Caco-2 (cell line): ENCODE measurements around the gene IFITM2. TPM values are rescaled to one million over a fixed set of nuclear protein-coding genes. Genes with fewer than 3 reads are reported as not detected.

Source experiments
- BruUV-seq: library from RNA; stranded (reverse); fragments of 400-500 nt; replicated peaks from 2 replicates; lab custom pipeline; 2021; lab: Mats Ljungman, UMichigan
- CTCF ChIA-PET: fragments of 300-600 bp; sonication (Branson Sonifier 250); formaldehyde crosslinking; loops from one replicate; lab custom pipeline; 2022; ENCODE audit warnings: antibody characterized with exemption; lab: Charles Lee
- POLR2A ChIA-PET: fragments of 300-600 bp; sonication (Branson Sonifier 250); formaldehyde crosslinking; loops from one replicate; lab custom pipeline; 2022; ENCODE audit warnings: antibody characterized with exemption; lab: Charles Lee
- DNase-seq, 2 experiments: peaks; one replicate each; pipeline versions ENCODE4 v3.0.0 to v3.0.0-alpha.2; 2020 to 2022
- H3K27me3 ChIP-seq: replicated peaks from 2 replicates; pipeline ENCODE4 v1.6.0; 2011; ENCODE audit warnings: low read length; ENCODE audit not compliant: control insufficient read depth, insufficient read depth
- H3K36me3 ChIP-seq: 2 replicates; pipeline ENCODE4 v1.5.1; 2011; ENCODE audit warnings: low read length; ENCODE audit not compliant: control insufficient read depth, insufficient read depth
- H3K4me1 ChIP-seq: fragments of 250-450 bp; sonication (Bioruptor Pico); 2 replicates; pipeline ENCODE4 v1.5.1; 2020; ENCODE audit warnings: mild to moderate bottlenecking
- H3K4me3 ChIP-seq: 2 replicates; pipeline ENCODE4 v1.5.1; 2011; ENCODE audit warnings: low read depth, mild to moderate bottlenecking, control low read depth, low read length
- H3K9me3 ChIP-seq: fragments of 250-450 bp; sonication (Bioruptor Pico); 2 replicates; pipeline ENCODE4 v1.5.1; 2020; ENCODE audit warnings: mild to moderate bottlenecking, moderate library complexity
- H3K27ac Mint-ChIP-seq: one replicate; pipeline ENCODE4 v1.8.0; 2022; ENCODE audit warnings: mixed read lengths; ENCODE audit not compliant: unreplicated experiment
- H3K27me3 Mint-ChIP-seq: one replicate; pipeline ENCODE4 v1.8.0; 2022; ENCODE audit warnings: mixed read lengths; ENCODE audit not compliant: insufficient read depth, unreplicated experiment
- H3K36me3 Mint-ChIP-seq: one replicate; pipeline ENCODE4 v1.8.0; 2022; ENCODE audit warnings: mild to moderate bottlenecking, mixed read lengths; ENCODE audit not compliant: insufficient read depth, unreplicated experiment
- H3K4me1 Mint-ChIP-seq: one replicate; pipeline ENCODE4 v1.8.0; 2022; ENCODE audit warnings: low read depth, mixed read lengths; ENCODE audit not compliant: unreplicated experiment
- H3K4me3 Mint-ChIP-seq: one replicate; pipeline ENCODE4 v1.8.0; 2022; ENCODE audit warnings: mild to moderate bottlenecking, moderate library complexity, mixed read lengths; ENCODE audit not compliant: unreplicated experiment
- H3K9me3 Mint-ChIP-seq: one replicate; pipeline ENCODE4 v1.8.0; 2022; ENCODE audit warnings: mixed read lengths; ENCODE audit not compliant: unreplicated experiment
- CTCF ChIP-seq, 2 experiments: fragments of 200-600 bp in 1 of 2; IDR thresholded peaks; 1 replicate in 1 of 2; 2 replicates in 1 of 2; pipeline versions ENCODE4 v1.5.1 to v1.8.0; 2011 to 2022; ENCODE audit warnings: antibody characterized with exemption in 1 of 2, control low read depth in 1 of 2, inconsistent platforms in 1 of 2, low read depth in 1 of 2, low read length in 1 of 2, mild to moderate bottlenecking in 1 of 2, moderate library complexity in 1 of 2; ENCODE audit not compliant: insufficient read depth in 1 of 2, severe bottlenecking in 1 of 2, unreplicated experiment in 1 of 2
- intact Hi-C: fragments of 100-400 bp; cut with micrococcal nuclease; formaldehyde crosslinking; loops from one replicate; pipeline ENCODE4 v1.10.0; 2022; ENCODE audit not compliant: unreplicated experiment
- total RNA-seq: library from RNA; stranded (reverse); gene quantifications from 2 replicates; pipeline ENCODE4 v1.2.3, GENCODE V29; 2022

IFITM2 gene
- total RNA-seq, 1 experiment from 2014 or later: 7.3 TPM

GRCh38 chr11:303363-303762, 4.3 kb upstream of the IFITM2 start:
- ChIA-PET CTCF (no interaction called here), POLR2A (no interaction called here)
- no peaks in the 10 kb centered on the region for H3K27me3 Mint-ChIP-seq
- no peak overlapping the region for H3K4me3 Mint-ChIP-seq
- peaks cover 32% of the 10 kb centered on the region for H3K4me1 Mint-ChIP-seq
- BruUV-seq: no TSS peak
- no peaks in the 10 kb centered on the region for H3K36me3 Mint-ChIP-seq
- intact Hi-C loops: no loop called here
- DNase-seq: no peak
- no peaks in the 10 kb centered on the region for H3K9me3 ChIP-seq
- no peak for TF ChIP-seq CTCF (IDR thresholded peaks at IDR 0.05; ENCODE audit: insufficient read depth in 1 of 2, low read depth in 1 of 2, low read length in 1 of 2, severe bottlenecking in 1 of 2, unreplicated experiment in 1 of 2)
- H3K36me3 ChIP-seq: no peaks in the 10 kb centered on the region
- peaks cover 41% of the 10 kb centered on the region for H3K4me1 ChIP-seq
- no peaks in the 10 kb centered on the region for H3K9me3 Mint-ChIP-seq
- no peak overlapping the region for H3K4me3 ChIP-seq
- H3K27me3 ChIP-seq: no peaks in the 10 kb centered on the region
- no peak overlapping the region for H3K27ac Mint-ChIP-seq

- Mint-ChIP-seq H3K4me1 (peaks cover 32% of the 10 kb centered on the region), H3K36me3 (no peaks in the 10 kb centered on the region), H3K27me3 (no peaks in the 10 kb centered on the region), H3K4me3 (no peak overlapping the region), H3K9me3 (no peaks in the 10 kb centered on the region), H3K27ac (no peak overlapping the region)
- BruUV-seq: no TSS peak
- no peak overlapping the region for H3K4me3 ChIP-seq
- TF ChIP-seq CTCF (IDR thresholded peaks at IDR 0.05; ENCODE audit: insufficient read depth in 1 of 2, low read depth in 1 of 2, low read length in 1 of 2, severe bottlenecking in 1 of 2, unreplicated experiment in 1 of 2): no peak
- intact Hi-C loops: no loop called here
- no peaks in the 10 kb centered on the region for H3K9me3 ChIP-seq
- POLR2A ChIA-PET: no interaction called here
- H3K27me3 ChIP-seq: no peaks in the 10 kb centered on the region
- peaks cover 38% of the 10 kb centered on the region for H3K4me1 ChIP-seq
- H3K36me3 ChIP-seq: no peaks in the 10 kb centered on the region
- no peak for DNase-seq
- CTCF ChIA-PET: interaction anchor here (1.6 to 2.6 kb wide), 3 partner anchors 22 to 144 kb away, joined by 3 to 12 read pairs (median 10); no protein-coding TSS in a partner anchor
Observed at GRCh38 chr11:304061-304506, 3.5 kb upstream of the IFITM2 start.

GRCh38 chr11:304915-305843, 2.4 kb upstream of the IFITM2 start:
- peak; percentile 56 to 82 for TF ChIP-seq CTCF (IDR thresholded peaks at IDR 0.05; ENCODE audit: insufficient read depth in 1 of 2, low read depth in 1 of 2, low read length in 1 of 2, severe bottlenecking in 1 of 2, unreplicated experiment in 1 of 2)
- POLR2A ChIA-PET: interaction anchor here (1.1 to 1.6 kb wide), 2 partner anchors 51 to 98 kb away, joined by 3 to 4 read pairs; partner anchors contain the start of genes BET1L and RIC8A
- peaks cover 30% of the 10 kb centered on the region for H3K4me1 Mint-ChIP-seq
- DNase-seq: peak; percentile 71 to 75
- no peak overlapping the region for H3K27ac Mint-ChIP-seq
- H3K4me3 Mint-ChIP-seq: peak overlapping the region; percentile 4
- BruUV-seq: no TSS peak
- CTCF ChIA-PET: interaction anchor here (1.0 to 3.0 kb wide), 7 partner anchors 11 to 144 kb away, joined by 3 to 16 read pairs (median 10); partner anchors contain the start of gene PTDSS2
- H3K4me1 ChIP-seq: peaks cover 43% of the 10 kb centered on the region
- no peaks in the 10 kb centered on the region for H3K36me3 Mint-ChIP-seq
- no peaks in the 10 kb centered on the region for H3K9me3 ChIP-seq
- H3K36me3 ChIP-seq: no peaks in the 10 kb centered on the region
- H3K27me3 ChIP-seq: no peaks in the 10 kb centered on the region
- no peaks in the 10 kb centered on the region for H3K27me3 Mint-ChIP-seq
- H3K4me3 ChIP-seq: no peak overlapping the region
- intact Hi-C loops: loop anchor here (1.0 to 5.0 kb wide), 2 partner anchors 52 to 143 kb away; no protein-coding TSS in a partner anchor
- H3K9me3 Mint-ChIP-seq: no peaks in the 10 kb centered on the region
